Cardiac septum (tissue), 1 donor: ENCODE results near the gene KCTD17. TPM values are rescaled to one million over a fixed set of nuclear protein-coding genes. Genes with fewer than 3 reads are reported as not detected.

Experiments
- DNase-seq: peaks from one replicate; pipeline ENCODE4 v3.0.0-alpha.2; 2020; ENCODE audit warnings: low spot score
- intact Hi-C: fragments of 100-400 bp; cut with DNase I; formaldehyde crosslinking; loops from one replicate; pipeline ENCODE4 v1.14.0; 2022
- total RNA-seq: library from RNA; stranded (reverse); fragmentation: NEBNext Ultra II Directional; extraction: Animal tissue kit (Norgen Biotek cat#: 25700); gene quantifications from one replicate; pipeline ENCODE4 v1.2.1, GENCODE V29; 2021
- donor health status: DM: no; HTN: no; CAD: no.

Gene KCTD17
- total RNA-seq, 1 donor from 2014 or later: 50.2 TPM

DNA sequence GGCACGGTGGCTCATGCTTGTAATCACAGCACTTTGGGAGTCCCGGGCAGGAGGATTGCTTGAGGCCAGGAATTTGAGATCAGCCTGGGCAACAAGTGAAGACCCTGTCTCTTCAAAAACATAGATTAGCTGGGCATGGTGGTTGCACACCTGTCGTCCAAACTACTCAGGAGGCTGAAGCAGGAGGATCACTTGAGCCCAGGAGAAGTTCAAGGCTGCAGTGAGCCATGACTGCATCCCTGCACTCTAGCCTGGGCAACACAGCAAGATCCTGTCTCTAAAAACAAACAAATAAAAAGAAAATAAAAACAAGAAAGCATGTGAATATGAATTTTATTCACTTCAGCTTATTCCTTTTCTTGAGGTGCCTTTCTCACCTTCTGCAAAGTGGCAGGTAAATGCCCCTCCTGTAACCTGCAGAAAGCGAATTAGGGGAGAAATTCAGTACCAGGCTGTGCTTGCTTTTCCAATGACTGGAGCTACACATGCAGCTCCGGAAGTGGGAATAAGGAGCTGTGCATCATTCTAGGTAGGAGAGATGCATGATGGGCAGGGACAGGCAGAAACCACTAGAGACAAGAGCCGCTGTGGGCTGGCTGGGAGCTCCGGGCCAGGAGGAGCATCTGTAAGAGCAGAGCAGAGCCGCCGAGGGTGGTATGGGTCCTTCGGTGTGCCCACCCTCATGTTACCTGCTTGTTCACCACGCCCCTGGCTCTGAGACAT is 14.7 kb upstream of the KCTD17 start:
- intact Hi-C loops: no loop called here
- DNase-seq: no peak

DNA sequence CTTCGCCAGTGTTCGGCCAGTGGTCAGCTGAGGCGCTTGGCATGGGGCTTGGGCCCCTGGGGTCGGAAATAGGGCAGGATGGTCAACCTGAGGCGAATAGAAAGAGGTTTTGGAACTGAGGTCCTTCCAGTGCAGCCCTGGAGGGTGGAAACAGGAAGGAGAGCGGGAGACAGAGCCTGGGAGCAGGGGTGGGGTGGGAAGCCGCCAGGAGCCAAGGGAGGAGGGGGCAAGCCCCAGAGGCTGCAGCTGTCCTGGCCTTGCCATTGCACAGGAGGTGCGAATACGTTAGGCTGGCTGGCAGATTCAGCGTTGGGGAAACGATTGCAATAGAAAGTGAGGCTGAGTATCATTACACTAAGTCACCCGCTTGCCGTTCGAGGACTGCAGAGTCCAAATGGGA is 13.9 kb upstream of the KCTD17 start:
- DNase-seq: no peak
- intact Hi-C loops: no loop called here

DNA sequence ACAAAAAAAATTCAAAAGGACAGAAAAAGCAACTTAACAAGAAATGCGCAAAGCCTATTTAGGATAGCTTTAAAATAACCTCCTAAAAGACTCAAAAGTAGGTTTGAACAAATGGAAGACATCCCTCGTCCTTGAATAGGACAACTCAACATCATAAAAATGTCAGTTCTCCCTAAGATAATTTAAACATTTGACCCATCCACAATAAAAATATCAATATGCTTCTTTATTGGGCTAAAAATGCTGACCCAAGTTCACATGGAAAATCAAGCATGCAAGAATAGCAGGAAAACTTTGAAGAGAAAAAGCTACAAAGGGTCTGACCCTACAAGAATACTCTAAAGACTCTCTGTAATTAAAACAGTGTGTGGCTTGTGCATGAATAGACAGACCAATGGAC is 12.1 kb upstream of the KCTD17 start:
- DNase-seq: no peak
- intact Hi-C loops: no loop called here

DNA sequence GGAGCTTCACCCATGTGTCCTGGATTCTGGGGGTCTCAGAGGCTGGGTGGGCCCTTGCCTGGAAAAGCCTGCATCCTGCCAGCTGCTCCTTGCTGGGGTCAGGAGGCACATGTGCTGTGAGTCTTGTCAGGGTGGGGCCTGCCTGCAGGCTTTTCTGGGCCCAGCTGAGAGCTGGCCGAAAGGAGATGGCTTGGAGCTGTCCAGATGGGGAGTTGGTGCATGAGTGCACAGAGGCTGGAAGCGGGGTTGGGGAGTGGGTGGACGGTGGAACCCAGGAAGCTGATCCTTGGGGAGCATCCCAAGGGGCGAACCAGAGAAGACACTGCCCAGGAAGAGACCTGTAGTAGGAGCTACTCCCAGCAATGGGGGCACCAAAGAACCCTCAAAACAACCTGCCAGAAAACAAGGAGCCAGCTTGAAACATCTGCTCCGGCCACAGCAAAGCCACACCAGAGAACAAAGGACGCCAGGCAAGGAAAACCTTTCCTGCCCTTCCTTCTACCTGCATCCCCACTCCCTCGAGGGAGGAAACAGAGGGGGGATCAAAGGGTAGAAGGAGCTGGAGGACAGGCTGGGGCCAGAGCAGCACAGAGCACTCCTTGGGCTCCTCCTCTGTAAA is 8.2 kb upstream of the KCTD17 start:
- DNase-seq: no peak
- intact Hi-C loops: loop anchor here (5.0 kb wide), 2 partner anchors 171 to 261 kb away; no protein-coding TSS in a partner anchor

DNA sequence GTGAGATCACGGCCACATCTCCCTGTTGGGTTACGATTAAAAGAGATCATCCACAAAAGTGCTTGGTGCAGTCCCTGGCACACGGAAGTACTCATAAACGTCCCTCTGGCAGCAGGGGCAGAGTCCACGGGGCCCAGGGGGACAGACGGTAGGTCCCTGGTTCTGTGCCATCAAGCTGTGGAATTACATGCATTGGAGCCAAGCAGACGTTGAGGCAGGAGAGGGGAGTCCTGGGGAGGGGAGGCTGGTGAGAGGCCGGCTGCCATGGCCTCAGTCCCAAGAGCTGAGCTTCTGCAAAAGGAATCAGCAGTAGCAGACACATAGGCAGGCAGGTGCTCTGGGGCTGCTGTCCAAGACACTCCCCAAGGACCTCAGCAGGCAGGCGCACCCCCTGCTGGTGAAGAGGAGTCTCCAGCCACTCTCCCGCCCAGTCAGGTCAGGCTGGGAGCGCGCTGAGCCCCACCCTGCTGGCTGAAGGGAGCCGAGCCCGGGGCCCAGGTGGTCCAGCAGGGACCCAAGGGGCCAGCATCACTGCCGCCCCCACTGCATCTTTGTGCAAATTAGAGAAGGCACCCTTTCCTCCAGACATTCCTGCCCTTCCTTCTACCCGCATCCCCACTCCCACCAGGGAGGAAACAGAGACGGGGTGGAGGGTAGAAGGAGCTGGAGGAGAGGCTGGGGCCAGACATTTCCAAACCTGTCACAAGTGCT is 7.6 kb upstream of the KCTD17 start:
- intact Hi-C loops: loop anchor here (5.0 kb wide), 2 partner anchors 172 to 262 kb away; no protein-coding TSS in a partner anchor
- DNase-seq: peak; percentile 82

- intact Hi-C loops: loop anchor here (5.0 kb wide), 2 partner anchors 173 to 263 kb away; no protein-coding TSS in a partner anchor
- no peak for DNase-seq
These were observed 6.6 kb upstream of the KCTD17 start for GRCh38 chr22:37044634-37045625.

DNA sequence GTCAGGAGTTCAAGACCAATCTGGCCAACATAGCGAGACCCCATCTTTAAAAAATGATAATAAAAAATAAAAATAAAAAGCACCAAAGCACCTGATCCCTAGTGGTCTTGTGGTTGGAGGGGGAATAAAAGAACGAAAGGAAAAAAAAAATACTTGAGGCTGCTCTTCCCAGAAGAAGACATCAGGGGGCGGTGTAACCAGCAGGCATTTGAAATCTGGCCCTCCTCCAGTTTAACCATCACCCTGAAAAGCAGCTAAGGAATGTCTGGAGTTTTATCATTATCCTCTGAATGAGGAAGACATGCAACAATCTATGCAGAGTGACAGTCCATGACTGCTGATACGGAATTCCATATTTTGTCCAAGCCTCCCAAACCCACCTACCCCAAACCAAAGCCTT is 5.6 kb upstream of the KCTD17 start:
- intact Hi-C loops: no loop called here
- DNase-seq: no peak

- DNase-seq: no peak
- intact Hi-C loops: no loop called here
These were observed 5.0 kb upstream of the KCTD17 start for GRCh38 chr22:37046589-37046988.

DNA sequence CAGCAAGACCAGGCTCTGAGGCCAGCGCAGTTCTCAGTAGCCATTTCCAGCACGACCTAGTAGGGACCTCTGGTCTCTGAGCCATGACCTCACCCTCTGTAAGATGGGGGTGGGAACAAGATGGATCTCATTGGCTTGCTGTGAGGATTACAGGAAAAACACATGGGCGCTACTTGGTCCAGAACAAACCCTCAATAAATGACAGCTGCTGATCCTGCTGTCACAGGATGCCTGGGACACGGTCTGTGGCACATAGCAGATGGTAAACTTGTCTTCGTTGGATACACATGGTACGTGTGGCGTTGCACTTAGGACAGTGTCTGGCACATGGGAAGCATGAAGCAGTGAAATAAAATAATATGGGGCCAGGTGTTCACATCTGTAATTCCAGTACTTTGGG is 4.5 kb upstream of the KCTD17 start:
- intact Hi-C loops: no loop called here
- DNase-seq: no peak

DNA sequence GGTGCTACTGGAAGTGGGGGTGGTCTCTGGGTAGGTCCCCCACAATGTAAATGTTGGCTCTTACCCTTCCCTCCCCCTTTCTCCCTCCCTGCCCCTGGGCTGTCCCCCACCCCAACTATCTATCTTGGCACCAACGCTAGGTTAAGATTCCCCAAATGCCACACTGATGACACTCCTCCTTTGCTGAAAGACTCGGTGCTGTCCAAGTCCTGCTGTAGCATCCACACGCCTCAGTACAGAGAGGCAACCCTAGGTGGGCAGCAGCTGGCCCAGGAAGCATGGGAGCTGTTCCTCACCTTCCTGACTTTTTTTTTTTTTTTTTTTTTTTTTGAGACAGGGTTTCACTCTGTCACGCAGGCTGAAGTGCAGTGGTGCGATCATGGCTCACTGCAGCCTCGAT is 3.4 kb upstream of the KCTD17 start:
- intact Hi-C loops: no loop called here
- DNase-seq: no peak

DNA sequence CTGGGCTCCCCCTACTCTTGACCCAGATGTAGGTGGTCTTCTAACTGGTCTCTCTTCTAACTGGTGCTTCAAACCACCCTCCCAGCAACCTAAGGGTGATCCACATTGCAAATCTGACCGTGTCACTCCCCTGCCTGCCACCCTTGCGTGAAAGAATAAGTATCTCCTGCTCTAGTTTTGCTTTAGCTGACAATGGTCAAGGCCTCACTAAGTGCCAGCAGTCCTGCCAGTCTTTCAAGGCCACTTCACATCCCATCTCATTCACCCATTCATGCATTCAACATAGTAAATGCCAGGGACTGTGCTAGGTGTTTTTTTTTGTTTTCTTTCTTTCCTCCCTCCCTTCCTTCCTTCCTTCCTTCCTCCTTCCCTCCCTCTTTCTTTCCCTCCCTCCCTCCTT is 2.3 kb upstream of the KCTD17 start:
- intact Hi-C loops: no loop called here
- no peak for DNase-seq

DNA sequence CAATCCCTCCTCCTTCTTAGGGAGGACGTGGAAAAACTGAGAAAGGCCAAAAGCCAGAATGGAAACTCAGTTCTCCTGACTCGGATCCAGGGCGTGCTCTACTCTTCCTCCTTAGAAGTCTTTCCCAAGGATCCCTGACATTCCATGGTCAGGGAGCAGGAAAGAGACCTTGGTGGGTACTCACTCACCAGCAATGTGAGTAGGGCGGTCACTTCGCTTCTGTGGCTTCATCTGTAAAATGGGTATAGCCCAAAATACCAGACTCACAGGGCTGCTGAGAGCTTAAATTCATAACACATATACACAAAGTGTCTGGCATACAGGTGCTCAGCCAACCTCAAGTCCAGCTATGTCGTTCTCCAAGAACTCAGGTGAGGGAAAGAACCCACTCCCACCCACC is 629 bp upstream of the KCTD17 start:
- no peak for DNase-seq
- intact Hi-C loops: no loop called here

DNA sequence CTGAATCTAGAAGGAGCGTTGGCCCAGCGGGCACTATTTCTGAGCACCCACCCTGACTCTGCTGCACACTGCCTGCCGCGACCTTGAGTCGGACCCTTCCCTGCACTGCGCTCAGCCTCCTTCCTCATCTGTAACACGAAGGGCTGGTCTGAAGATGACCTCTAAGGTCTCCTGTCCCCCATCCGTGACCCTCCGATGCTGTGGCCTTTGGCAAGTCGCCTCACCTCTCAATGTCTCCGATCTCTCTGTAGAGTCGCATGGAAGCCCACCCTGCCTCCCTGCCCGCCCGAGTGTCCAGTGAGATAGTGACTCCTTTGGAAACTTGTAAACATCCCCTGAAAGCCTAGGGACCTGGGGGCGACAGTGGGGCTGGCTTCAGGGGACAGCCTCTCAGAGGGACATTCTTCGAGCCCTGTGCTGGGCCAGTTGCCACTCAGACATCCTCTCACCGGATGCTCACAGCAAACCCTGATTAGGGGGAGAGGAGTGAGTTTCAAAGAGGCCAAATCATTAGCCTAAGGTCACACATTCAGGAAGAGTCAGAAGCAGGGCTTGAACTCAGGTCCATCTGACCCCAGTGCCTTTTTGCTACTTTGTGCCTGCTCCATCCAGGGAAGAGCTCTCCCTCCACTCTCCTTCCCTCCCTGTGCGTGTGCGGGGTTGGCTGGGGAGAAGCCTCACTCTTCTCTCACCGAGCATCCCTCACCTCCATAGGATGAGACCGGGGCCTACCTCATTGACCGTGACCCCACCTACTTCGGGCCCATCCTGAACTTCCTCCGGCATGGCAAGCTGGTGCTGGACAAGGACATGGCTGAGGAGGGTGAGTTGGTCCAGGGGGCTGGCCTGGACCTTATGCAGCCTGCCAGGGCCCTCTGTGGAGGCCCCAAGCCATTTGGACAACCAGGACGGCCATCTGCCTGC is 1.1 kb downstream of the KCTD17 start:
- intact Hi-C loops: no loop called here
- no peak for DNase-seq

DNA sequence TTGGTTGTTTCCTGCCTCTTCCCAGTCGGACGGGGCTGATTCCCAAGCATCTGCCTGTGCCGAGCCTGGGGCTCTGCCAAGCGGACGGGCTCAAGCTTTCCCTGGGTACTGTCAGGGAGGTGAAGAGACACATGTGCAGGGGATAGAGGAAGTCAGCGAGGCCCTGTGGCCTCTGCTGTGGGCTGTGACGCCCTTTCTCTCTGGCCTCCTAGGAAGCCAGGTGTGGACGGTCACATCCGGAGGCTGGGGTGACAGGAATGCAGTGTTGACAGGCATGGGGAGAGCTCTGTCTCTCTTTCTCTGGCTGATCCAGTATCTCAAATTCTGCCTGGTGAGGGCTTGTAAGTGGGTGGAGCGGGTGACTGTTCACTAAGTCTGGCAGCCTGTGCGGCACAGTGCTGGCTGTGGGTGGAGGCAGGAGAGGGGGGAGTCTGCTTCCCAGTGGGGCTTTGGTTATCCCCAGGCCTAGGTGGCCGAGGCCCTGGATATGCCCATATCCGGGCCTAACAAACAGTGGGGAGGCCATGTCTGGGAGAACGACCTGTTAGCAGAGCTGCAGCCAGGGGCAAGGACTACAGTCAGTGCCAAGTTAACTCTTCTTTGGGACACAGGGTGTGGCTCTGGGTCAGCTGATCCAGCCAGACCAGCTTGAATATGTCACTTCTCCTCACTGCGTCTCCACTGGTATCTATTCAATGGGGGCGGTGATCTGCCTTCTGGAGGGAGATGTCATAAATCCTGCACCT is 1.9 kb downstream of the KCTD17 start:
- intact Hi-C loops: no loop called here
- no peak for DNase-seq

- no peak for DNase-seq
- intact Hi-C loops: no loop called here
These were observed 2.5 kb downstream of the KCTD17 start for GRCh38 chr22:37054056-37054395.

GRCh38 chr22:37054600-37055365 is 3.2 kb downstream of the KCTD17 start:
- DNase-seq: no peak

GRCh38 chr22:37056246-37056645 is 4.7 kb downstream of the KCTD17 start:
- DNase-seq: no peak
- intact Hi-C loops: no loop called here

More at GRCh38 chr22:37054600-37055365, 3.2 kb downstream of the KCTD17 start:
- intact Hi-C loops: no loop called here
